HEK293 (cell line): Measurements from ENCODE around the gene SMNDC1.

Source experiments
- FEZF1 ChIP-seq: fragments of 450-650 bp; formaldehyde crosslinking; IDR thresholded peaks from 2 replicates; pipeline ENCODE4 v1.5.1; 2016; ENCODE audit warnings: missing biosample characterization, missing genetic modification characterization
- HOXD13 ChIP-seq: sonication (generic); formaldehyde crosslinking; IDR thresholded peaks from 2 replicates; pipeline ENCODE4 v1.8.0; 2022; ENCODE audit warnings: missing genetic modification reagents, borderline replicate concordance
- IKZF3 ChIP-seq: fragments of 450-650 bp; IDR thresholded peaks from 2 replicates; pipeline ENCODE4 v1.5.0; 2018; ENCODE audit warnings: missing biosample characterization, mild to moderate bottlenecking, missing genetic modification characterization, moderate library complexity
- MZF1 ChIP-seq: fragments of 450-650 bp; formaldehyde crosslinking; IDR thresholded peaks from 2 replicates; pipeline ENCODE4 v1.5.1; 2017; ENCODE audit warnings: missing biosample characterization, missing genetic modification characterization, borderline replicate concordance
- OSR2 ChIP-seq: fragments of 450-650 bp; formaldehyde crosslinking; IDR thresholded peaks from 2 replicates; pipeline ENCODE4 v1.5.1; 2016; ENCODE audit warnings: missing biosample characterization, missing genetic modification characterization
- PRDM6 ChIP-seq: fragments of 450-650 bp; formaldehyde crosslinking; IDR thresholded peaks from 2 replicates; pipeline ENCODE4 v1.5.1; 2017; ENCODE audit warnings: missing biosample characterization, missing genetic modification characterization
- SCRT2 ChIP-seq: fragments of 450-650 bp; formaldehyde crosslinking; IDR thresholded peaks from 2 replicates; pipeline ENCODE4 v1.5.1; 2016; ENCODE audit warnings: missing biosample characterization, missing genetic modification characterization
- TRIM28 ChIP-seq: IDR thresholded peaks from 2 replicates; pipeline ENCODE4 v1.6.1; 2011; ENCODE audit warnings: low read length, control low read depth, borderline replicate concordance
- ZBTB10 ChIP-seq: fragments of 450-650 bp; formaldehyde crosslinking; IDR thresholded peaks from 2 replicates; pipeline ENCODE4 v1.5.1; 2016; ENCODE audit warnings: missing biosample characterization, missing genetic modification characterization
- ZFP69B ChIP-seq: fragments of 450-650 bp; formaldehyde crosslinking; IDR thresholded peaks from 2 replicates; pipeline ENCODE4 v1.5.1; 2016; ENCODE audit warnings: missing biosample characterization, missing genetic modification characterization
- ZIC2 ChIP-seq: fragments of 450-650 bp; formaldehyde crosslinking; IDR thresholded peaks from 2 replicates; pipeline ENCODE4 v1.5.1; 2016; ENCODE audit warnings: missing biosample characterization, missing genetic modification characterization
- ZNF19 ChIP-seq: fragments of 450-650 bp; formaldehyde crosslinking; IDR thresholded peaks from 2 replicates; pipeline ENCODE4; 2016; ENCODE audit warnings: missing biosample characterization, missing genetic modification characterization, low read depth
- ZNF239 ChIP-seq: fragments of 450-650 bp; formaldehyde crosslinking; IDR thresholded peaks from 2 replicates; pipeline ENCODE4 v1.5.1; 2016; ENCODE audit warnings: missing biosample characterization, missing genetic modification characterization
- ZNF311 ChIP-seq: fragments of 450-650 bp; formaldehyde crosslinking; IDR thresholded peaks from 2 replicates; pipeline ENCODE4 v1.5.1; 2017; ENCODE audit warnings: missing biosample characterization, missing genetic modification characterization, borderline replicate concordance
- ZNF433 ChIP-seq: fragments of 450-650 bp; formaldehyde crosslinking; IDR thresholded peaks from 2 replicates; pipeline ENCODE4 v1.5.1; 2016; ENCODE audit warnings: missing biosample characterization, missing genetic modification characterization, low read depth
- ZNF473 ChIP-seq: fragments of 450-650 bp; formaldehyde crosslinking; IDR thresholded peaks from 2 replicates; pipeline ENCODE4 v1.5.1; 2017; ENCODE audit warnings: missing biosample characterization, missing genetic modification characterization
- ZNF48 ChIP-seq: fragments of 450-650 bp; formaldehyde crosslinking; IDR thresholded peaks from 2 replicates; pipeline ENCODE4 v1.5.1; 2016; ENCODE audit warnings: missing biosample characterization, missing genetic modification characterization
- ZNF518A ChIP-seq: fragments of 450-650 bp; formaldehyde crosslinking; conservative IDR thresholded peaks from 2 replicates; pipeline ENCODE4 v1.5.1; 2016; ENCODE audit warnings: low read depth, missing biosample characterization, missing genetic modification characterization
- ZNF624 ChIP-seq: fragments of 450-650 bp; formaldehyde crosslinking; IDR thresholded peaks from 2 replicates; pipeline ENCODE4 v1.5.1; 2017; ENCODE audit warnings: missing biosample characterization, missing genetic modification characterization
- ZNF626 ChIP-seq: fragments of 450-650 bp; sonication (Bioruptor Pico); formaldehyde crosslinking; IDR thresholded peaks from 2 replicates; pipeline ENCODE4 v1.5.1; 2018; ENCODE audit warnings: missing biosample characterization, missing genetic modification characterization, inconsistent platforms
- ZNF658 ChIP-seq: fragments of 450-650 bp; formaldehyde crosslinking; IDR thresholded peaks from 2 replicates; pipeline ENCODE4; 2016; ENCODE audit warnings: missing biosample characterization, missing genetic modification characterization
- ZNF660 ChIP-seq: fragments of 450-650 bp; IDR thresholded peaks from 2 replicates; pipeline ENCODE4 v1.5.1; 2018; ENCODE audit warnings: missing biosample characterization, mild to moderate bottlenecking, missing genetic modification characterization
- ZNF664 ChIP-seq: fragments of 450-650 bp; formaldehyde crosslinking; IDR thresholded peaks from 2 replicates; pipeline ENCODE4 v1.5.1; 2016; ENCODE audit warnings: missing biosample characterization, missing genetic modification characterization
- TF ChIP-seq, protein P1 (sequence below): fragments of 450-650 bp; formaldehyde crosslinking; IDR thresholded peaks from 2 replicates; pipeline ENCODE4 v1.5.1; 2016; ENCODE audit warnings: missing biosample characterization, missing genetic modification characterization
- TF ChIP-seq, protein P2 (sequence below): fragments of 450-650 bp; formaldehyde crosslinking; IDR thresholded peaks from 2 replicates; pipeline ENCODE4 v1.5.1; 2016; ENCODE audit warnings: missing biosample characterization, missing genetic modification characterization
- TF ChIP-seq, protein P3 (sequence below): fragments of 450-650 bp; formaldehyde crosslinking; IDR thresholded peaks from 2 replicates; pipeline ENCODE4 v1.5.1; 2017; ENCODE audit warnings: missing biosample characterization, missing genetic modification characterization

The SMNDC1 gene

DNA sequence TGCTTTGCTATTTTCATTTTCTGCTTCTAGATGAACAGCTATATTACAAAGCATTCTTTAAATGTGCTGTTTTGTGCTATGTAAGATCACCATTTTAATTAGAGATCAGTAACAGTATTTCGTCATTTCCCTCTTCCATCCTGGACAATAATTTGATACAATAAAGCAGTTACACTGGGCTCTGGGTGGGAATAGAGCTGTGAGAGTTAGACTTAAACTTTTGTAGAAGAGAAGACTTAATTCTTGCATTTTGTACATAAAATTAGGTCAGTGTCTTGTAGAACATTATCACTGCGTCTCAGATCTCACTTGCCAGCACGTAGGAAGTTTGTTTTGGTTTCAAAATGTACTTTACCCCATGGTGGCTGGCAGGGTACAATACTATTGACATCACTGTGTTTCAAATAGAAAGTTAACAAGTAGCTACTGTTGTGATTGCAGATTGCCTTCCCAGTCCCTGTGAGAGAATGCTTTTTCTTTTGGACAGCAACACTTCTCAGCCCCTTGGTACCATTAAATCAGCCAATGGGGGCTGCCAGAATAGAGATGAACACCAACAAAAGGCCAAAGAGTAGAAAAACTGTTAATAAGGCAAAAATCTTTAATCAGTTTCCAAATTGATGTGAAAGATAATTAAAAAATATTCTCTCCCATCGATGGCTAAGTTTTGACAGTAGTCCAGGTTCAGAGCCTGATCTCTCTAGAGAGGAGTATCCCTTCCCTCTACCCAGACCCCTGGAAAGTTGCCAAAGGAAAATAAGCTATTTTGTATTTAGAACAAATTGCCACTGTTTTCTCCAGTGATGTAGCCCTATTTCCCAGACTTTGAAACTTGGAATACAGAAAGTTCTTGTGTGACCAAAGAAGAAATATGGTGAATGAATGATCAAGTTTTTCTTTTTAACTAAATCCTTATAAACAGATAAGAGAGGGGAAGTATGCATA, 35.1 kb downstream of the SMNDC1 start (continued):
- TF ChIP-seq ZNF664 (tag by site-specific recombination) (peak; percentile 92), HOXD13 (CRISPR knock-in tag) (no peak), PRDM6 (tag by site-specific recombination) (peak; percentile 43), ZNF311 (tag by site-specific recombination) (no peak), ZIC2 (tag by site-specific recombination) (0 out of 2 replicates have a peak, but pooled peaks have one; percentile 31), ZNF518A (tag by site-specific recombination) (no peak), ZFP69B (tag by site-specific recombination) (0 out of 2 replicates have a peak, but pooled peaks have one; percentile 11), ZNF626 (tag by site-specific recombination) (no peak), ZNF658 (tag by site-specific recombination) (no peak), FEZF1 (tag by site-specific recombination) (peak; percentile 22; the same call in 1 of the 2 replicates), IKZF3 (tag by site-specific recombination) (no peak), OSR2 (tag by site-specific recombination) (peak; percentile 90), ZNF660 (tag by site-specific recombination) (peak; percentile 45; the same call in 1 of the 2 replicates), MZF1 (no peak), ZNF433 (no peak), ZBTB10 (tag by site-specific recombination) (no peak), ZNF239 (no peak), TRIM28 (0 out of 2 replicates have a peak, but pooled peaks have one; percentile 40), ZNF19 (no peak), ZNF473 (tag by site-specific recombination) (no peak), ZNF624 (tag by site-specific recombination) (no peak), ZNF48 (tag by site-specific recombination) (no peak), SCRT2 (tag by site-specific recombination) (peak; percentile 70)
- TF ChIP-seq, protein P1, sequence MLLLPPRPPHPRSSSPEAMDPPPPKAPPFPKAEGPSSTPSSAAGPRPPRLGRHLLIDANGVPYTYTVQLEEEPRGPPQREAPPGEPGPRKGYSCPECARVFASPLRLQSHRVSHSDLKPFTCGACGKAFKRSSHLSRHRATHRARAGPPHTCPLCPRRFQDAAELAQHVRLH (tag by site-specific recombination), result no peak
- TF ChIP-seq, protein P2, sequence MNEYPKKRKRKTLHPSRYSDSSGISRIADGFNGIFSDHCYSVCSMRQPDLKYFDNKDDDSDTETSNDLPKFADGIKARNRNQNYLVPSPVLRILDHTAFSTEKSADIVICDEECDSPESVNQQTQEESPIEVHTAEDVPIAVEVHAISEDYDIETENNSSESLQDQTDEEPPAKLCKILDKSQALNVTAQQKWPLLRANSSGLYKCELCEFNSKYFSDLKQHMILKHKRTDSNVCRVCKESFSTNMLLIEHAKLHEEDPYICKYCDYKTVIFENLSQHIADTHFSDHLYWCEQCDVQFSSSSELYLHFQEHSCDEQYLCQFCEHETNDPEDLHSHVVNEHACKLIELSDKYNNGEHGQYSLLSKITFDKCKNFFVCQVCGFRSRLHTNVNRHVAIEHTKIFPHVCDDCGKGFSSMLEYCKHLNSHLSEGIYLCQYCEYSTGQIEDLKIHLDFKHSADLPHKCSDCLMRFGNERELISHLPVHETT (tag by site-specific recombination), result no peak
- TF ChIP-seq, protein P3, sequence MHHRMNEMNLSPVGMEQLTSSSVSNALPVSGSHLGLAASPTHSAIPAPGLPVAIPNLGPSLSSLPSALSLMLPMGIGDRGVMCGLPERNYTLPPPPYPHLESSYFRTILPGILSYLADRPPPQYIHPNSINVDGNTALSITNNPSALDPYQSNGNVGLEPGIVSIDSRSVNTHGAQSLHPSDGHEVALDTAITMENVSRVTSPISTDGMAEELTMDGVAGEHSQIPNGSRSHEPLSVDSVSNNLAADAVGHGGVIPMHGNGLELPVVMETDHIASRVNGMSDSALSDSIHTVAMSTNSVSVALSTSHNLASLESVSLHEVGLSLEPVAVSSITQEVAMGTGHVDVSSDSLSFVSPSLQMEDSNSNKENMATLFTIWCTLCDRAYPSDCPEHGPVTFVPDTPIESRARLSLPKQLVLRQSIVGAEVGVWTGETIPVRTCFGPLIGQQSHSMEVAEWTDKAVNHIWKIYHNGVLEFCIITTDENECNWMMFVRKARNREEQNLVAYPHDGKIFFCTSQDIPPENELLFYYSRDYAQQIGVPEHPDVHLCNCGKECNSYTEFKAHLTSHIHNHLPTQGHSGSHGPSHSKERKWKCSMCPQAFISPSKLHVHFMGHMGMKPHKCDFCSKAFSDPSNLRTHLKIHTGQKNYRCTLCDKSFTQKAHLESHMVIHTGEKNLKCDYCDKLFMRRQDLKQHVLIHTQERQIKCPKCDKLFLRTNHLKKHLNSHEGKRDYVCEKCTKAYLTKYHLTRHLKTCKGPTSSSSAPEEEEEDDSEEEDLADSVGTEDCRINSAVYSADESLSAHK (tag by site-specific recombination), result no peak
